LNCaP clone FGC (cell line): Measurements from ENCODE around the gene KAT8.
"Not testable (repeated sequence)": the region's sequence is repeated elsewhere in the genome, so short reads cannot be mapped to it uniquely, and the experiment has no call there.

ENCODE experiments used
- DNase-seq: peaks from one replicate; pipeline ENCODE4 v3.0.0-alpha.2; 2011; ENCODE audit warnings: low read depth
- H3K4me3 ChIP-seq: 2 replicates; pipeline ENCODE4 v1.5.1; 2011; ENCODE audit warnings: mild to moderate bottlenecking, low read depth, low read length, control low read depth
- CTCF ChIP-seq: IDR thresholded peaks from 2 replicates; pipeline ENCODE4 v1.5.1; 2012; ENCODE audit warnings: mild to moderate bottlenecking; ENCODE audit not compliant: control insufficient read depth, insufficient read depth; ENCODE audit errors: extremely low read depth

The KAT8 gene

GRCh38 chr16:31138621-31139578 lies 21.4 kb downstream of the KAT8 start:
- H3K4me3 ChIP-seq, result no peak overlapping the region
- DNase-seq, result no peak
- TF ChIP-seq CTCF, result no peak

- not testable (repeated sequence) for H3K4me3 ChIP-seq
These were observed 23.6 kb downstream of the KAT8 start for GRCh38 chr16:31141071-31141469.

DNA sequence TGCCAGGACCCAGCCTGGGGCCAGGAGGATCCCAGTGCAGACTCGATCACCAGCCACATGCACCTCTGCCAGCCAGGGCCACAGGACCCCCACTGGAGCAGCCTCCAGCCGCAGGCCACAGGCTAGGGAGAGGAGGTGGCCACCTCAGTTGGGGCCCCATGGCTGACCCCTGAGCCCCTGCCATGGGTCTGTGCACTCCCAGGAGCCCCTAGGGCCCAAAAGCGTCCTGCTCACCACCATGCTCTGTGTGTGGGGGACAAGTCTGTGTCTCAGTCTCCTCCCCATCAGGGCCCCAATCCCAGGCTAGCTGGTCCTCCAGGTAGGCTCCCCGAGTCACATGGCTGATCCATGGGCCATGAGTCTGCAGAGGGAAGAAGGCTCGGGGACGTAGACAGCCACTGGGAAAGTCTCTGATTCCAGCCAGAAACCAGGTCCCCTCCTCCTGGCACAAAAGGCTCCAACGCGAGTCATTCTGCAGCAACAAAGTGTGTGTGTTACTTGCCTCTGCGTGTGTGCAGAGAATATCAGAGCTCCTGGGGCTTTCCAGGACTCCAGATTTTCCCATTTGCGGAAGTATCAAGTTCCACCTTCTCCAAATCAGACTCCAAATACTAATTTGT lies 24.1 kb downstream of the KAT8 start:
- DNase-seq, result no peak
- no peak for TF ChIP-seq CTCF
- H3K4me3 ChIP-seq, result peak overlapping the region; percentile 39

More at GRCh38 chr16:31141071-31141469, 23.6 kb downstream of the KAT8 start:
- not testable (repeated sequence) for DNase-seq

GRCh38 chr16:31142109-31143010 lies 24.9 kb downstream of the KAT8 start:
- peak overlapping the region; percentile 39 for H3K4me3 ChIP-seq
- DNase-seq, result peak; percentile 91
- peak; percentile 90 for TF ChIP-seq CTCF

DNA sequence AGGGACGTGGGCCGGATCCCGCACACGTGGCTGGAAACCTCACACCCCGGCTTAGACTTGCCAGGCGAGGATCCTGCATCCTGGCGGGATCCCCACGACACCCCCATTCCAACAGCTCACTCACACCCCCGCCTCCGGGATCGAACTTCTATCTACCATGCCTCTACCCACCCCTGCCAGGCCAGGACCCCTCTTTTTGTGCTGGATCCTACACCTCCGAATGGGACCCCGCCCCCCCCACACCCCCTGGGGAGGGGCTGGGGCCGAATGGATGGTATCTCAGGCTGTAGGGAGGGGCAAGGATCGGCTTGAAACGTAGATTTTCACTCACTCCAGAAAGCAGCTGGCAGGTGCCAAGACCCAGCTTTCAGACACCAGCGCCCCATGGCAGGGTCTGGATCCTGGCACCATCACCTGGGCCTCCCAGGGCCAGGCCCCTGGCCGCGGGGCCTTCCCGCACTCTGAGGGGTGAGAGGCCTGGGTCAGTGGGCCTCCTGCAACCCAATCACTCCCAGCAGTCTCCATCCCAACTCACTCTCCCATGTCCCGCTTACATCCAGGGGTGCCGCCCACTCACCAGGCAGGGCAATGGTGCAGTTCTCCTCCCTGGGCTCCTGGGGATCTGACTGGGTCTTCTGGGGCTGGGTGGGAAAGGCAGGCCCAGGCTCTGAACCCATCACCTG lies 25.7 kb downstream of the KAT8 start:
- DNase-seq, result no peak
- no peak for TF ChIP-seq CTCF
- no peak overlapping the region; the same call in 1 of the 2 replicates for H3K4me3 ChIP-seq

DNA sequence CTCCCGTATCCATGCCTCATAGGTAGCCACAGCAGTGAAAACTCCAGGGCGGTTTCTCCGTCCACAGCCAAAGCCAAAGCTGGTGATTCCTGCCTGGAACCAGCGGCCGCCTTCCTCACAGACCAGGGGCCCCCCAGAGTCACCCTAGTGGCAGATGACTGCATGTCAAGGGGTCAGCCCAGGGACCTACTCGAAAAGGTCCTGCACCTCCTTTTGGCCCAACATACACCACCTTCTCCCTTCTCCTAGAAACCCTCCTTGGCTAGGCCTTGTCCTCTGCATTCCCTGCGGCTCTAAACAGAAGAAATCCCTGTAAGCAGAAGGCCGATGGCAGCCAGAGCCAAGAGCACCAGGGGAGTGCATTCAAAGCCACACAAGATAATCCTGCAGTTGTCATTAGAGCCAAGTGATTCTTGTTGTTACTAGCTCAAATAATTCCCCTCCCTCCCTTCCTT lies 26.3 kb downstream of the KAT8 start:
- TF ChIP-seq CTCF, result no peak
- no peak for DNase-seq
- H3K4me3 ChIP-seq, result no peak overlapping the region

DNA sequence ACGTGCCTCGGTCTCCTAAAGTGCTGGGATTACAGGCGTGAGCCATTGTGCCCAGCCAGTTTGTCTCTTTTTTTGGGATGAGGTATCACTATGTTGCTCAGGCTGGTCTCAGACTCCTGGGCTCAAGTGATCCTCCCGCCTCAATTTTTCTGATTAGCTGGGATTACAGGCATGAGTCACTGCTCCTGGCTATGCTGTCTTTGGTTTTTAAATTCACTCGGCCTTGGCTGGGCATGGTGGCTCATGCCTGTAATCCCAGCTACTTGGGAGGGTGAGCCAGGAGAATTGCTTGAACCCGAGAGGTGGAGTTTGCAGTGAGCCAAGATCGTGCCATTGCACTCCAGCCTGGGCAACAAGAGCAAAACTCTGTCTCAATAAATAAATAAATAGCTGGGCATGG lies 27.0 kb downstream of the KAT8 start:
- DNase-seq, H3K4me3 ChIP-seq: not testable (repeated sequence)
